ENCODE data around the gene PUM2.

DNA sequence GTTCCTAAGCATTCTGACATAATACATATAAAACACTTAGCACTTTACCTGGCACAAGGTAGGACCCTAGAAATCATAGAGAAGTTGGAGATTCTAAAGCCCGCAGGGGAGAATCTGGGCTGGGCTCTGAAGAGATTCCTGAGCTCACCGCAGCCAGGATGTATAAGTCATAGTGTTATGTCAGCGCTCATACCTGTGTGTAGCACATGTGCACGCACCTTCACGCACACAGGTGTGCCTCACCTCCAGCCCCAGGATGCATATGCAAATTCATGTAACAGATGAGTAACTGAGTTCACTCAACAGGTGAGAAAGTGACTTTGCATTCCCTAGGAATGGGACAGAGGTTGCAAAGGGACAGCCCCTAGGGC lies 117.8 kb downstream of the PUM2 start:
- TF ChIP-seq, protein P1, sequence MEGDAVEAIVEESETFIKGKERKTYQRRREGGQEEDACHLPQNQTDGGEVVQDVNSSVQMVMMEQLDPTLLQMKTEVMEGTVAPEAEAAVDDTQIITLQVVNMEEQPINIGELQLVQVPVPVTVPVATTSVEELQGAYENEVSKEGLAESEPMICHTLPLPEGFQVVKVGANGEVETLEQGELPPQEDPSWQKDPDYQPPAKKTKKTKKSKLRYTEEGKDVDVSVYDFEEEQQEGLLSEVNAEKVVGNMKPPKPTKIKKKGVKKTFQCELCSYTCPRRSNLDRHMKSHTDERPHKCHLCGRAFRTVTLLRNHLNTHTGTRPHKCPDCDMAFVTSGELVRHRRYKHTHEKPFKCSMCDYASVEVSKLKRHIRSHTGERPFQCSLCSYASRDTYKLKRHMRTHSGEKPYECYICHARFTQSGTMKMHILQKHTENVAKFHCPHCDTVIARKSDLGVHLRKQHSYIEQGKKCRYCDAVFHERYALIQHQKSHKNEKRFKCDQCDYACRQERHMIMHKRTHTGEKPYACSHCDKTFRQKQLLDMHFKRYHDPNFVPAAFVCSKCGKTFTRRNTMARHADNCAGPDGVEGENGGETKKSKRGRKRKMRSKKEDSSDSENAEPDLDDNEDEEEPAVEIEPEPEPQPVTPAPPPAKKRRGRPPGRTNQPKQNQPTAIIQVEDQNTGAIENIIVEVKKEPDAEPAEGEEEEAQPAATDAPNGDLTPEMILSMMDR (IDR thresholded peaks at IDR 0.05): no peak
- TF ChIP-seq EZH2phosphoT487 (IDR thresholded peaks at IDR 0.05; ENCODE audit: borderline replicate concordance, low read depth) (no peak), YY1 (IDR thresholded peaks at IDR 0.05; ENCODE audit: low read depth) (no peak), RXRA (IDR thresholded peaks at IDR 0.05; ENCODE audit: borderline replicate concordance, low read depth) (no peak), SMC3 (IDR thresholded peaks at IDR 0.05; ENCODE audit: low read depth, low read length) (no peak), GABPA (IDR thresholded peaks at IDR 0.05; ENCODE audit: low read depth) (no peak), POLR2AphosphoS5 (IDR thresholded peaks at IDR 0.05; ENCODE audit: low read depth, low read length) (no peak), TCF12 (IDR thresholded peaks at IDR 0.05) (no peak)
- TF ChIP-seq, protein P2, sequence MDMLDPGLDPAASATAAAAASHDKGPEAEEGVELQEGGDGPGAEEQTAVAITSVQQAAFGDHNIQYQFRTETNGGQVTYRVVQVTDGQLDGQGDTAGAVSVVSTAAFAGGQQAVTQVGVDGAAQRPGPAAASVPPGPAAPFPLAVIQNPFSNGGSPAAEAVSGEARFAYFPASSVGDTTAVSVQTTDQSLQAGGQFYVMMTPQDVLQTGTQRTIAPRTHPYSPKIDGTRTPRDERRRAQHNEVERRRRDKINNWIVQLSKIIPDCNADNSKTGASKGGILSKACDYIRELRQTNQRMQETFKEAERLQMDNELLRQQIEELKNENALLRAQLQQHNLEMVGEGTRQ (IDR thresholded peaks at IDR 0.05; ENCODE audit: borderline replicate concordance, low read depth, low read length): no peak
- TF ChIP-seq, protein P3, sequence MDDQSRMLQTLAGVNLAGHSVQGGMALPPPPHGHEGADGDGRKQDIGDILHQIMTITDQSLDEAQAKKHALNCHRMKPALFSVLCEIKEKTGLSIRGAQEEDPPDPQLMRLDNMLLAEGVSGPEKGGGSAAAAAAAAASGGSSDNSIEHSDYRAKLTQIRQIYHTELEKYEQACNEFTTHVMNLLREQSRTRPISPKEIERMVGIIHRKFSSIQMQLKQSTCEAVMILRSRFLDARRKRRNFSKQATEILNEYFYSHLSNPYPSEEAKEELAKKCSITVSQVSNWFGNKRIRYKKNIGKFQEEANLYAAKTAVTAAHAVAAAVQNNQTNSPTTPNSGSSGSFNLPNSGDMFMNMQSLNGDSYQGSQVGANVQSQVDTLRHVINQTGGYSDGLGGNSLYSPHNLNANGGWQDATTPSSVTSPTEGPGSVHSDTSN (IDR thresholded peaks at IDR 0.05): no peak

Data from SK-N-SH (cell line).